Stimulated activated CD4-positive, alpha-beta T cell treated with anti-CD3 and anti-CD28 coated beads, Interleukin-2, amount 100 ng/mL, for 4 hours (primary cell): ENCODE results near the gene LIMK1.

ENCODE experiments used
- DNase-seq: peaks from one replicate; pipeline ENCODE4 v3.0.0-alpha.2; 2020; ENCODE audit warnings: low read depth

The LIMK1 gene

GRCh38 chr7:74056096-74056915 lies 27.3 kb upstream of the LIMK1 start:
- no peak for DNase-seq

- no peak for DNase-seq
These were observed 26.2 kb upstream of the LIMK1 start for GRCh38 chr7:74057216-74057925.

- DNase-seq = no peak
These were observed 25.6 kb upstream of the LIMK1 start for GRCh38 chr7:74057987-74058386.

DNA sequence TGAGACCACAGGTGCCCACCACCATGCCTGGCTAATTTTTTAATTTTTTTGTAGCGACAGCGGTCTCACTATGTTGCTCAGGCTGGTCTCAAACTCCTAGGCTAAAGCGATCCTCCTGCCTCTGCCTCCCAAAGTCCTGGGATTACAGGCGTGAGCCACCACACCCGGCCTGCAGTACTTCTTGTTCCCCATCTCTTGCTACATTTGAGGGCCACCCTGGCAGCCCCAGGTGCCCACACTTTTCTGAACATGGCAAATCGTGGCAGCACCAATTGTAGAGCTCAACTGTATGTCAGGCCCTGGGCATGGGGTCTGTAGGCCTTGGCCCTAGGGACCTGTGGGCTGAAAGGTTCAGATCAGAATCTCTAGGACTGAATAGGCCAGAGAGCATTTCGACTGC lies 25.1 kb upstream of the LIMK1 start:
- no peak for DNase-seq

- no peak for DNase-seq
These were observed 24.6 kb upstream of the LIMK1 start for GRCh38 chr7:74059037-74059436.

GRCh38 chr7:74059681-74060588 lies 23.7 kb upstream of the LIMK1 start:
- no peak for DNase-seq

DNA sequence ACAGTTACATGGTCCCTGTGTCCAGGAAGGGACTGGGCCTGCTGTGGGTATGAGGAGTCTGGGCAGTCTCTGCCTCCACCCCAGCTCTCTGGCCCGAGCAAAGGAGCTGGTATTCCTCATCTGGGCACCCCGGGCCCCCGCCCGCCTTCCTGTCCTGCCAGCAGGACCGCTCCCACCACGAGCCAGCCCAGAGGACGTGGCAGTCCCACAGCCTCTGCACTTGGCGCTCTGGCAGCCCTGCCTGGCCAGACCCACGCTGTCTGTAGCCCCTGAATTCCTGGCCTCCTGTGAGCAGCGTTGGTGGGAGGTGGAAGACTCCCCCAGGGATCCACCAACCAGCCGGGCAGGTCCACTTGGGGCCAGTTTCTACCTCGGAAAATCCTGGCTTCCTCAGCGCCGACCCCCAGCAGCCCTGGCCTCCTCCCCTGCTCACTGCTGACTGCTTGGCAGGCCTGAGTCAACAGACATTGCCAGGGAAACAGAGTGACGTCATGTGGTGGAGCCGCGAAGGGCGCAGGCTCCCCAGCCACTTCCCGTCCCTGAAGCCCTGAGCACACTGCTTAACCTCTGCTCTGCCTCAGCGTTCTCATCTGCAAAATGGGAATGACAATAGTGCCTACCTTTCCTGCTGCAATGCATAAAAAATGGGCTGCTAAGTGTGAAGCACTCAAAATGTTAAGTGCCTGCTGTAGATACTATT lies 21.6 kb upstream of the LIMK1 start:
- DNase-seq = peak; percentile 37

DNA sequence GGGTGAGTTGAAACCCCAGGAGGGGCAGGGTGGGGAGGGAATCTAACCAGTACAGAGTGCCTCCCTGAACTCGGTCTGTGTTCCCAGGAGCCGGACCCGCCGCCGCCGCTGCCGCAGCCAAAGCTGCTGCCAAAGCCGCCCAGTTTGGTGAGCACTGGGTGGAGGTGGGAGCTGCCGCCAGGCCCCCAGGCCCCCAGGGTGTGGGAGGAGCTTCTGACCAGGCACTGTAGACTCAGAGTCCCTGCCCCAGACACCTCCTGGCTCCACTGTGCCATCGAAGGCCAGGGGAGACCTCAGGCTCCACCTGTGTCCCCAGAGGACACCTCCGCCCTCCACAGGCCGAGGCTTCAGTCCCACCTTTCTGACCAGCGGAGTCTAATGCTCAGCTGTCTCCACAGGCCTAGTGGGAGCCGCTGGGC lies 20.4 kb upstream of the LIMK1 start:
- no peak for DNase-seq

- DNase-seq = no peak
These were observed 20.0 kb upstream of the LIMK1 start for GRCh38 chr7:74063646-74064045.

DNA sequence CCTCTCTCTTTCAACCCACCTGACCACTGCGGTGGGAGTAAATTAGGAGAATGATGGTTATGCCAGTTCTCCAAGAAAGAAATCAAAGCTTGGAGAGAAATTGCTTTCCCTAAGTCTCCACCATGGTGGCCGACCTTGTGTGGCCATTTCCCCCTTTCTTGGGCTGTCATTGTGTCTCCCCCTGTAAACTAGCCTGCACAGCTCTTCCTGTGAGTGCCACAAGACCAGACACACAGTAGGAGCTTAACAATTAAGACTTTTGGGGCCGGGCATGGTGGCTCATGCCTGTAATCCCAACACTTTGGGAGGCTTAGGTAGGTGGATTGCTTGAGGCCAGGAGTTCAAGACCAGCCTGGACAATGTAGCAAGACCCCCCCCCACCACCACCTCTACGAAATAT lies 18.9 kb upstream of the LIMK1 start:
- no peak for DNase-seq

- no peak for DNase-seq
These were observed 17.0 kb upstream of the LIMK1 start for GRCh38 chr7:74066626-74067025.

DNA sequence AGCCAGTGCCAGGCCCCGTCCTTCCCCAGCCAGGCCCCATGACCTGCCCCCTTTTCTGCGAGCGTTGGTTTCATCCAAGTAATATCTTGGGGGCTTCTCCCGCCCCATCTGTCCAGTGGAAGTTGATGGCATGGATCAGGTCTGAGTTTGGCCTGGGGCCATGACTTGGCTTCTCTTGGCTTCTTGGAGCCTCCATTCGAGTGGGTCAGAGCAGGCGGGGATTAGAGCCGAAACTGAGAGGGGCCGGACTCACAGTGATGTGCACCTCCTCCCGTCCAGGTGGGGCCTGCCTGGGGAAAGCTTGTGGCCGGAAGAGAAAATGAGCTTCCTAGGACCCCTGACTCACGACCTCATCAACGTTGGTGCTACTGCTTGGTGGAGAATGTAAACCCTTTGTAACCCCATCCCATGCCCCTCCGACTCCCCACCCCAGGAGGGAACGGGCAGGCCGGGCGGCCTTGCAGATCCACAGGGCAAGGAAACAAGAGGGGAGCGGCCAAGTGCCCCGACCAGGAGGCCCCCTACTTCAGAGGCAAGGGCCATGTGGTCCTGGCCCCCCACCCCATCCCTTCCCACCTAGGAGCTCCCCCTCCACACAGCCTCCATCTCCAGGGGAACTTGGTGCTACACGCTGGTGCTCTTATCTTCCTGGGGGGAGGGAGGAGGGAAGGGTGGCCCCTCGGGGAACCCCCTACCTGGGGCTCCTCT lies 15.1 kb upstream of the LIMK1 start:
- DNase-seq = no peak

DNA sequence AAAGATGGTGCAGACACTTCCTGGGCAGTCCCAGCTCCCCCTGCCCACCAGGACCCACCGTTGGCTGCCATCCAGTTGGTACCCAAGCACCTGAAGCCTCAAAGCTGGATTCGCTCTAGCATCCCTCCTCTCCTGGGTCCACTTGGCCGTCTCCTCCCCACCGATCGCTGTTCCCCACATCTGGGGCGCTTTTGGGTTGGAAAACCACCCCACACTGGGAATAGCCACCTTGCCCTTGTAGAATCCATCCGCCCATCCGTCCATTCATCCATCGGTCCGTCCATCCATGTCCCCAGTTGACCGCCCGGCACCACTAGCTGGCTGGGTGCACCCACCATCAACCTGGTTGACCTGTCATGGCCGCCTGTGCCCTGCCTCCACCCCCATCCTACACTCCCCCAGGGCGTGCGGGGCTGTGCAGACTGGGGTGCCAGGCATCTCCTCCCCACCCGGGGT lies 14.5 kb upstream of the LIMK1 start:
- no peak for DNase-seq

DNA sequence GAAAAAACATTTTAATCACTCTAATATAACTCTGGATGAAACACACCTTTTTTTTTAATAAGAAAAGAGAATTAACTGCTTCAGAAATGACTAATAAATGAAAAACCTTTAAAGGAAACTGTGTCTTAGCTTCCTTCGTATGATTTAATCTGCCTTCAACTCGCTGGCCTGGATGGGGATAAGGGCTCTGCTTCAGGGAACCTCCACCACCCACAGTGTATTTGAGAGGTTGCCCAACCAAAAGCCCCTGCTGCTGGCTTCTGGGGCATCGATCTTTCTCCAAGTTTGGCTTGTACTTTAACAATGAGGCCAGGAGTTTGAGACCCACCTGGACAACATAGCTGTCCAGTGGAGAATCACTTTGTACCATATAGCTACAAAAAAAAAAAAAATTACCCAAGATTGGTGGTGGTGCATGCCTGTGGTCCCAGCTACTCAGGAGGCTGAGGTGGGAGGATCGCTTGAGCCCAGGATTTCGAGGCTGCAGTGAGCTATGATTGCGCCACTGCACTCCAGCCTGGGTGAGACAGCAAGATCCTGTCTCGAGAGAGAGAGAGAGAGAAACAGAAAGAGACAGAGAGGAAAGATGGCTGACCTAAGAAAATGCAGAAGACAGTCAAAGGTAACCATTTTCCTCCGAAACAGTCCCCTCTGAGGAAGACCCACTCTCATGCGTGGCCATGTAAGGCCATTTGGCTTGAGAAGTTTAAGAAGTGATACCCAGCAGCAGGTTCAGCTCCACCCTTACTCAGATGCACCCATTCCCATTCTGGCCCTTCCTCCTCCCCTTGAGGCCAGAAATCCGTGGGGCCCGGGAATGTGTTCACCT lies 13.6 kb upstream of the LIMK1 start:
- DNase-seq = no peak

- DNase-seq = no peak
These were observed 13.0 kb upstream of the LIMK1 start for GRCh38 chr7:74070619-74070921.

DNA sequence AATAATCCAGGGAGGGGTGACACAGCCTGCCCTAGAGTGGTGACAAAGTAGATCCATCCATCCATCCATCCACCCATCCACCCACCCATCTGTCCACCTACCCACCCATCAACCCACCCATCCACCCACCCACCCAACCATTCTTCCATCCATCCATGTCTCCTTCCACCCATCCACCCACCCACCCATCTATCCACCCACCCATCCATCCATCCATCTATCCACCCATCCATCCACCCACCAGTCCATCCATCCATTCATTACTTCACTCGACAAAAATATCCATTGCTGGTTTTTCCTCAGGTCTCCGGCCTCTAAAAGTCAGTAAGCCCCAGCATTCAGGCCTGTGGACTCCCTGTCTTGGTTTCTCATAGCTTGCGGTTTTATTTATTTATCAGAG lies 12.5 kb upstream of the LIMK1 start:
- no peak for DNase-seq

GRCh38 chr7:74074770-74075169 lies 8.8 kb upstream of the LIMK1 start:
- DNase-seq = no peak

DNA sequence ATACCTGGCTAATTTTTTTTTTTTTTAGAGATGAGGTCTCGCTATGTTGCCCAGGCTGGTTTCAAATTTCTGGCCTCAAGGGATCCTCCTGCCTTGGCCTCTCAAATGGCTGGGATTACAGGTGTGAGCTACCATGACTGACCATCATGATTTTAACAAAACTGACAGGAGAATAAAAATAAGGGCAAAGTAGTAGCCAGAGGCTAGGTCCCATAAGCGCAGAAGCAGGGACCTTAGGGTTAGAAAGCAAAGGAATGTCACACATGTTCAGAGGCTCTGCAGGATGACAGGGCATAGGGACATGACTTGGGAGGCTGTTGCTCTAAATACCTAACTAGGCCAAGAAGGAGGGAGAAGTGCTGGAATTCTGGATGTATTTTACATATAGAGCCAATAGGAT lies 5.1 kb upstream of the LIMK1 start:
- DNase-seq = no peak

GRCh38 chr7:74082770-74083116 lies 861 bp upstream of the LIMK1 start:
- no peak for DNase-seq

DNA sequence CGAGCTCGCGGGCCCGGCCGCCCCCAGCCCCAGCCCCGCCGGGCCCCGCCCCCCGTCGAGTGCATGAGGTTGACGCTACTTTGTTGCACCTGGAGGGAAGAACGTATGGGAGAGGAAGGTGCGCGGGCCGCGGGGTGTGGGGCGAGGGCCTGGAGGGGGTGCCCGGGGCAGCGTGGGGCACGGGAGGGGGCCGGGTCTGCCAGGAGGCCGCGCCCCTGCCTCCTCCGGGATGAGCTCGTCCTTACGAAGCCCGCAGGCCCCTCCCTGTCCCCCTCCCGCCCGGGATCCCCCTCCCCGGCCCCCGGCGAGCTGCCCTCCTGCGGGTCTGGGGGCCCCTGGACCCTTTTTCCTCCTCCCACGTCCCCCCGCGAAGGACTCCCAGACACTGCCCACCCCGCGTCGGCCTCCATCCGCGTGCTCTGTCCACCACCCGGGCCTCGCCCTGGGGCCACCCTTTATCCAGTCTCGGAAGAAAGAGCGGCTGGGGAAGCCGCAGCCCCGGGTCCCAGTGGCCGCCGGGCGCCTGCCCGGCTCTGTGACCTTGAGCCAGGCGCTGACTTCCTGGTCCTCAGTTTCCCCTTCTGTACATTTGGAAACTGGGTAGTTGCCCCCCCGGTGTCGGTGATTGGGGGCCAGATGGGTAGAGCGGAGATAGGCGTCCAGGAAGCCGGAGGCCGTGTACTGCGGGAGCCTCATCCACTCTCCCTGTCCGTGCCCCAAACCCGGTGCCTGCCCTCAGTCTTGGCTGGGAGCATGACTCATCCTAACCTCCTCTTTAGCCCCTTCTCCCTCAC lies 521 bp downstream of the LIMK1 start:
- DNase-seq = no peak
